Effector memory CD4-positive, alpha-beta T cell (primary cell): ENCODE results near the gene TTC39C.

Experiments used
- DNase-seq, 3 donors: peaks; one replicate each; pipeline ENCODE4 v3.0.0-alpha.2; 2020
- H3K27ac ChIP-seq: 2 replicates; pipeline ENCODE4 v1.7.0; 2013; ENCODE audit warnings: mild to moderate bottlenecking, low read length, moderate library complexity; ENCODE audit not compliant: insufficient read depth, poor library complexity, severe bottlenecking
- H3K27me3 ChIP-seq: replicated peaks from 2 replicates; pipeline ENCODE4 v1.7.0; 2013; ENCODE audit warnings: mild to moderate bottlenecking, low read length; ENCODE audit not compliant: insufficient read depth, control insufficient read depth, poor library complexity, severe bottlenecking
- H3K36me3 ChIP-seq: 2 replicates; pipeline ENCODE4 v1.7.0; 2013; ENCODE audit warnings: mild to moderate bottlenecking, low read length, moderate library complexity; ENCODE audit not compliant: control insufficient read depth, insufficient read depth
- H3K4me1 ChIP-seq: 2 replicates; pipeline ENCODE4 v1.7.0; 2013; ENCODE audit warnings: low read length, mild to moderate bottlenecking; ENCODE audit not compliant: control insufficient read depth, insufficient read depth, poor library complexity, severe bottlenecking
- H3K4me3 ChIP-seq: 2 replicates; pipeline ENCODE4 v1.7.0; 2013; ENCODE audit warnings: low read length, low read depth, mild to moderate bottlenecking; ENCODE audit not compliant: insufficient read depth, poor library complexity, severe bottlenecking
- H3K9me3 ChIP-seq: 2 replicates; pipeline ENCODE4 v1.7.0; 2013; ENCODE audit warnings: mild to moderate bottlenecking, low read length, moderate library complexity; ENCODE audit not compliant: control insufficient read depth

Gene TTC39C

GRCh38 chr18:24075767-24076597 is 61.4 kb downstream of the TTC39C start:
- Histone ChIP-seq H3K27ac (peak overlapping the region; percentile 27), H3K4me3 (no peak overlapping the region), H3K27me3 (no peaks in the 10 kb centered on the region), H3K36me3 (peaks cover 40% of the 10 kb centered on the region), H3K4me1 (peaks cover 7% of the 10 kb centered on the region), H3K9me3 (no peaks in the 10 kb centered on the region)
- peak; percentile 16 to 58 (median 44) for DNase-seq

GRCh38 chr18:24076950-24077349 is 62.4 kb downstream of the TTC39C start:
- no peak overlapping the region for H3K27ac ChIP-seq
- H3K36me3 ChIP-seq = peaks cover 50% of the 10 kb centered on the region
- peaks cover 7% of the 10 kb centered on the region for H3K4me1 ChIP-seq
- H3K27me3 ChIP-seq = no peaks in the 10 kb centered on the region
- DNase-seq = no peak
- H3K4me3 ChIP-seq = no peak overlapping the region
- no peaks in the 10 kb centered on the region for H3K9me3 ChIP-seq

GRCh38 chr18:24078391-24078790 is 63.8 kb downstream of the TTC39C start:
- H3K9me3 ChIP-seq = no peaks in the 10 kb centered on the region
- DNase-seq = no peak
- peaks cover 63% of the 10 kb centered on the region for H3K36me3 ChIP-seq
- no peak overlapping the region for H3K4me3 ChIP-seq
- H3K4me1 ChIP-seq = peaks cover 7% of the 10 kb centered on the region
- H3K27ac ChIP-seq = no peak overlapping the region
- H3K27me3 ChIP-seq = no peaks in the 10 kb centered on the region

- Histone ChIP-seq H3K9me3 (no peaks in the 10 kb centered on the region), H3K4me1 (peaks cover 7% of the 10 kb centered on the region), H3K27ac (no peak overlapping the region), H3K36me3 (peaks cover 75% of the 10 kb centered on the region), H3K4me3 (no peak overlapping the region), H3K27me3 (no peaks in the 10 kb centered on the region)
- DNase-seq = no peak
Observed at GRCh38 chr18:24080861-24081260, 66.3 kb downstream of the TTC39C start.

GRCh38 chr18:24083550-24083949 is 69.0 kb downstream of the TTC39C start:
- Histone ChIP-seq H3K9me3 (no peaks in the 10 kb centered on the region), H3K27ac (no peak overlapping the region), H3K4me3 (no peak overlapping the region), H3K4me1 (no peaks in the 10 kb centered on the region), H3K27me3 (no peaks in the 10 kb centered on the region), H3K36me3 (peaks cover 91% of the 10 kb centered on the region)
- DNase-seq = no peak

- H3K36me3 ChIP-seq = peaks cover 81% of the 10 kb centered on the region
- no peak overlapping the region for H3K4me3 ChIP-seq
- no peaks in the 10 kb centered on the region for H3K27me3 ChIP-seq
- no peaks in the 10 kb centered on the region for H3K9me3 ChIP-seq
- no peaks in the 10 kb centered on the region for H3K4me1 ChIP-seq
- DNase-seq = no peak
- no peak overlapping the region for H3K27ac ChIP-seq
Observed at GRCh38 chr18:24086082-24086481, 71.5 kb downstream of the TTC39C start.

- DNase-seq = no peak
- Histone ChIP-seq H3K27me3 (no peaks in the 10 kb centered on the region), H3K36me3 (peaks cover 64% of the 10 kb centered on the region), H3K4me1 (peaks cover 3% of the 10 kb centered on the region), H3K9me3 (no peaks in the 10 kb centered on the region), H3K27ac (no peak overlapping the region), H3K4me3 (no peak overlapping the region)
Observed at GRCh38 chr18:24089076-24089475, 74.5 kb downstream of the TTC39C start.

GRCh38 chr18:24089515-24090337 is 75.2 kb downstream of the TTC39C start:
- Histone ChIP-seq H3K27me3 (no peaks in the 10 kb centered on the region), H3K9me3 (no peaks in the 10 kb centered on the region), H3K4me1 (peaks cover 5% of the 10 kb centered on the region), H3K27ac (no peak overlapping the region), H3K4me3 (no peak overlapping the region), H3K36me3 (peaks cover 64% of the 10 kb centered on the region)
- no peak for DNase-seq

DNA sequence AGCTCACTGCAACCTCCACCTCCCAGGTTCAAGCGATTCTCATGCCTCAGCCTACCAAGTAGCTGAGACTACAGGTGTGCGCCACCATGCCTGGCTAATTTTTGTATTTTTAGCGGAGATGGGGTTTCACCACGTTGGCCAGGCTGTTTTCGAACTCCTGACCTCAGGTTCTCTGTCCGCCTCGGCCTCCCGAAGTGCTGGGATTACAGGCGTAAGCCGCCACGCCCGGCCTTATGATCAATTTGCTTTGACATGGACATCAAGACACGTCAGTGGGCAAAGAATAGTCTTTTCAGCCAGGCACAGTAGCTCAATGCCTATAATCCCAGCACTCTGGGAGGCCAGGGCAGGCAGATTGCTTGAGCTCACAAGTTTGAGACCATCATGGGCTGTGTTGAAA is 76.3 kb downstream of the TTC39C start:
- Histone ChIP-seq H3K4me3 (no peak overlapping the region), H3K27ac (no peak overlapping the region), H3K27me3 (no peaks in the 10 kb centered on the region), H3K9me3 (no peaks in the 10 kb centered on the region), H3K36me3 (peaks cover 61% of the 10 kb centered on the region), H3K4me1 (peaks cover 5% of the 10 kb centered on the region)
- DNase-seq = no peak

GRCh38 chr18:24094561-24094960 is 80.0 kb downstream of the TTC39C start:
- Histone ChIP-seq H3K4me3 (no peak overlapping the region), H3K36me3 (peaks cover 41% of the 10 kb centered on the region), H3K27me3 (no peaks in the 10 kb centered on the region), H3K4me1 (peaks cover 5% of the 10 kb centered on the region), H3K27ac (no peak overlapping the region), H3K9me3 (no peaks in the 10 kb centered on the region)
- DNase-seq = no peak
